Hematopoietic multipotent progenitor cell treated with erythropoietin and hydrocortisone succinate and interleukin-3 and kit ligand, for 8 days (in vitro differentiated cells): ENCODE data around the gene MRPL9.

Source experiments
- DNase-seq: peaks from one replicate; pipeline ENCODE4 v3.0.0-alpha.2; 2015

MRPL9 gene

DNA sequence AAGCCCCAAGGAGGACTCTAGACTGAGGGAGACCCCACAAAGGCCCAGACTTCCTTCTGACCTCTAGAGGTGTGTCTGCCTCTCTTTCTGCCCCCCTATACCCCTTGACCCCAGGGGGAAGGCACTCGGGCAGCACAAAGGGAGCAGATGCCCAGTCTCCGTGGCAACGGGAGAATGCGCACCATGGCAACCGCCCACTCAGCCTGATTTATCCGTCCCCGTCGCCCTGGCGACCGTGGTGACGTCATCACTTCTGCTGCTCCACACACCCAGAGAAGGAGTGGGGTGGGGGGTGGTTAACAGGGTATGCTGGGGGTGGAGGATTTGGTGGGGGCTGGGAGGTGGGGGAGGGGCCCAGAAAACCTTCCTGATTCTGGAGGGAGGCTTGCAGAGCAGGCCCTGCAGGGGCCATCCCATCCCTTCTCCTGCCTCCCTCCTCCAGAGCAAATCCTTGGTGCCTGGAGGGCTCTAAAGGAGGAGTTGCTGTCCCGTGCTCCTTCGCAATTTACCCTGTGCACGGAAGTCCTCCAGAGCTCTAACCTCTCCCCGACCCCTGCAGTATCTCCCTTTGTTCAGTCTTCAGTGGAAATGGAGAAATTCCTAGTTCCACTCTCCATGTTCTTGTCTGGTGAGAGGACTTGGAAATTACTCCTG, 53.0 kb downstream of the MRPL9 start:
- DNase-seq = peak; percentile 8
